Mesothelial cell of epicardium (in vitro differentiated cells): ENCODE results near the gene ACOXL. TPM values are rescaled to one million over a fixed set of nuclear protein-coding genes. Genes with fewer than 3 reads are reported as not detected.
A peak's percentile ranks its signal among the peaks of the same experiment; 100 is the strongest.

ENCODE experiments used
- DNase-seq, 2 experiments: peaks; one replicate each; pipeline ENCODE4 v3.0.0; 2021; ENCODE audit warnings: low spot score in 2 of 2; ENCODE audit not compliant: unreplicated experiment in 2 of 2
- H3K27ac Mint-ChIP-seq: 2 replicates; pipeline ENCODE4 v1.8.0; 2021; ENCODE audit warnings: mixed read lengths
- H3K27me3 Mint-ChIP-seq: 2 replicates; pipeline ENCODE4 v1.8.0; 2021; ENCODE audit warnings: low read depth, mixed read lengths
- H3K36me3 Mint-ChIP-seq: 2 replicates; pipeline ENCODE4 v1.8.0; 2021; ENCODE audit warnings: mixed read lengths
- H3K4me1 Mint-ChIP-seq: 2 replicates; pipeline ENCODE4 v1.8.0; 2021; ENCODE audit warnings: mixed read lengths
- H3K4me3 Mint-ChIP-seq: 2 replicates; pipeline ENCODE4 v1.8.0; 2021; ENCODE audit warnings: mild to moderate bottlenecking, moderate library complexity, mixed read lengths
- H3K9me3 Mint-ChIP-seq: 2 replicates; pipeline ENCODE4 v1.8.0; 2021; ENCODE audit warnings: mixed read lengths
- CTCF ChIP-seq: fragments of 200-600 bp; sonication (generic); IDR thresholded peaks from one replicate; pipeline ENCODE4 v1.5.0; 2021; ENCODE audit warnings: antibody characterized with exemption; ENCODE audit not compliant: unreplicated experiment
- total RNA-seq: library from RNA; stranded (reverse); gene quantifications from 3 replicates; pipeline ENCODE4 v1.2.1, GENCODE V29; 2021

The ACOXL gene
- total RNA-seq, 1 donor from 2014 or later = 0.20 TPM

GRCh38 chr2:111143843-111144198, 411.4 kb downstream of the ACOXL start:
- TF ChIP-seq CTCF = no peak
- no peaks in the 10 kb centered on the region for H3K9me3 Mint-ChIP-seq
- H3K36me3 Mint-ChIP-seq = peaks cover 10% of the 10 kb centered on the region
- H3K27ac Mint-ChIP-seq = no peak overlapping the region
- peaks cover 26% of the 10 kb centered on the region for H3K4me1 Mint-ChIP-seq
- H3K4me3 Mint-ChIP-seq = no peak overlapping the region
- no peaks in the 10 kb centered on the region for H3K27me3 Mint-ChIP-seq
- no peak for DNase-seq

DNA sequence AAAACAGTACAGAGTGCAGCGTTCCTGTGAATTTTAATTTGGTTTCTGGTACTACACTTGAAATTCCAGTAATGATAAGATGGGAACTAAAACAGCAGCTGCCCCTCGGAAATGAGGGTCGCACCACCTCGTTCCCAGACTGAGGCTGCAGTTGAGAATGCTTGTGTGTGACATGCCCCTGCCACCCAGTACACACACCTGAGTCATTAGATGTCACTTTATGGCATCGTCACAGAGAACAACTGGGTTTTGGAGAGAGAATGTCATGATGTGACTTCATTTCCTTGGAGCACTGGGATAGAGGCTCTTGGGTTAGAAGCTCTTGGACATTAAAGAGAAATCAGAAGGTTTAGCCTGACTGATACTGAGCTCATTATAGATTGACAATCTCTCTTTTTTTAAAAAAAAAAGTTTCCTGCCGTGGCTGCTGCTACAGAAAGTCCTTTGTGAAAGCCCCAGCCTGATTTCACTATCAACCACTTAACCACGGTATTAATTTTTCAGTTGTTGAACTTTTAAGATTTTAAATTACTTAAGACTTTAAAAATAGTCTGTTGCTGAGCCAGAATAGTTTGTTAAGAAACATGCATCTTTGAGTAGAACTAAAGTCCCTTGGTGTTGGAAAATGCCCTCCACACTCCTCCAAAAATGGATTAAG, 412.9 kb downstream of the ACOXL start:
- H3K36me3 Mint-ChIP-seq = peaks cover 8% of the 10 kb centered on the region
- DNase-seq = no peak
- H3K4me1 Mint-ChIP-seq = peaks cover 36% of the 10 kb centered on the region
- H3K4me3 Mint-ChIP-seq = no peak overlapping the region
- H3K27ac Mint-ChIP-seq = no peak overlapping the region
- no peaks in the 10 kb centered on the region for H3K27me3 Mint-ChIP-seq
- no peaks in the 10 kb centered on the region for H3K9me3 Mint-ChIP-seq
- TF ChIP-seq CTCF = no peak

DNA sequence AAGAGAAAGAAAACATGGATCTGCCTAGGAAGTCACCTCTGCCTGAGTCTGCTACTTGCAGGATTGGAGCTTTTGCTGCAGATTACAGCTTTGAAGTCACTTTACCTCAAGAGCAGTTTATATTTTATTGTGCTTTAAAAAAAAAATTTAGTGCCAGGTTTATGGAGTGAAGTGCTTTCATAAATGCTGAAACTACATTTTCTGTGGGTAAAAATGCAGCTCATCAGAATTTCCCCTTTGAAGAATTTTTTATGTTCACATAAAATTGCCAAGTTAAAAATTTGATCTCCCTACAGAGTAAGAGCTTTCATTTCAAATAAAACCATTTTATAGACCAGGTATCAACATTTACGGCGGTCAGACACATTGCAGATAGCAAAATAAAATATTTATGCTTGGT, 413.6 kb downstream of the ACOXL start:
- Mint-ChIP-seq H3K4me1 (peaks cover 39% of the 10 kb centered on the region), H3K27me3 (no peaks in the 10 kb centered on the region), H3K36me3 (peaks cover 4% of the 10 kb centered on the region)

DNA sequence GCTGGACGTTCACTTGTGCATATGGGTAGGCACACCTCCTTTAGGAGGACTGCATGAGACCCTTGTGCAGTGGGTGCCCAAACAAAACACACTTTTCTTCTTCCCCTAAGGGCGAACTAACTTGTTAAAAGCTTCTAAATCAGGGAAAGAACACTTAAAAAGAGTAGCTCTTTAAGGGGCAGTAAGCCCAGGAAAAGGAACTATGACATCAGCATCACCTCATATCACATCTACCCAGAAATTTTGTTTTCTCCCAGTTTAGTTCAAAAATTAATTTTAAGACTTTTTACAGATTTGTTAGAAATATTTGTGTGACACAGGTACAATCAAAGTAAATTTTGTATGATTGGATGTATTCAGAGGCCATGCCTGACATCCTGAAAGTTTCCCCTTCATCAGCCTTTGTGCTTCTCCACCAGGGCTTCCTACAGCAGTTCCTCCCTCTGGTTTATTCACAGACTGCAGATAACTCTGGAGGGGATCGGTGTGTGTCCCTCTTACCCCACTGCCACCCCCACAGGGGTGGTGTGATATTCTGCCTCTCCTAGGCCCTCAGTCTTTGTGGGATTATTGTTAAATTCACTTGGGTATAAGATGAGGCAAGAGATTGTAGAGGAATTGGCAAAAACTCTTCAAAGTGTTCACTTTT, 416.0 kb downstream of the ACOXL start:
- no peak for DNase-seq
- Mint-ChIP-seq H3K9me3 (no peaks in the 10 kb centered on the region), H3K4me3 (no peak overlapping the region), H3K36me3 (peaks cover 16% of the 10 kb centered on the region), H3K4me1 (peaks cover 39% of the 10 kb centered on the region), H3K27ac (peak overlapping the region; percentile 79), H3K27me3 (no peaks in the 10 kb centered on the region)
- TF ChIP-seq CTCF = no peak

More for the DNA sequence above, 413.6 kb downstream of the ACOXL start:
- Mint-ChIP-seq H3K9me3 (no peaks in the 10 kb centered on the region), H3K27ac (peak overlapping the region; percentile 63), H3K4me3 (no peak overlapping the region)
- no peak for TF ChIP-seq CTCF
- no peak for DNase-seq

DNA sequence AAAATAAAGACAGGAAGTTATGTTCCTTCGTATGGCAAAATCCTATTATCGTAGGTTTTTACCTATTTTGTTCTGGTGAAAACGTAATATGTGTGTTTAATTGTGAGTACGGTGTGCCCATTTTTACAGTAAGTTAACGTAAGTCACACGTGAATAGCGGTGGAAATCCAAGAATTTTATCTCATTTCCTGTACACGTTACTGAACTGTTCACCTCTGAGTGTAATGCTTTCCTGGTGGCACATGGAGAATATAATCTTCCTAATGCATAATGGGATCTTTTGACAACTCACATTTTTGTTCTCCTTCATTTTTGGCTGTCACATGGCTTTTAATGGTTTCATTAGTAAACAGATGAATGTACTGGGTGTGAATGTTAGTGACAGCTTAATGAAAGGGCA, 416.6 kb downstream of the ACOXL start:
- H3K4me1 Mint-ChIP-seq = peaks cover 39% of the 10 kb centered on the region
- no peak for DNase-seq

More for the DNA sequence above, 416.6 kb downstream of the ACOXL start:
- TF ChIP-seq CTCF = no peak
- Mint-ChIP-seq H3K9me3 (no peaks in the 10 kb centered on the region), H3K4me3 (no peak overlapping the region), H3K27ac (peak overlapping the region; percentile 79), H3K36me3 (peaks cover 19% of the 10 kb centered on the region), H3K27me3 (no peaks in the 10 kb centered on the region)
